Measurements from ENCODE around the gene NFKB1. TPM values are rescaled to one million over a fixed set of nuclear protein-coding genes. Genes with fewer than 3 reads are reported as not detected.
"Not testable (repeated sequence)": the region's sequence is repeated elsewhere in the genome, so short reads cannot be mapped to it uniquely, and the experiment has no call there.

The NFKB1 gene
- polyA plus RNA-seq, 1 donor = 21.6 TPM

GRCh38 chr4:102567427-102567826, 66.3 kb downstream of the NFKB1 start:
- DNase-seq = no peak

DNA sequence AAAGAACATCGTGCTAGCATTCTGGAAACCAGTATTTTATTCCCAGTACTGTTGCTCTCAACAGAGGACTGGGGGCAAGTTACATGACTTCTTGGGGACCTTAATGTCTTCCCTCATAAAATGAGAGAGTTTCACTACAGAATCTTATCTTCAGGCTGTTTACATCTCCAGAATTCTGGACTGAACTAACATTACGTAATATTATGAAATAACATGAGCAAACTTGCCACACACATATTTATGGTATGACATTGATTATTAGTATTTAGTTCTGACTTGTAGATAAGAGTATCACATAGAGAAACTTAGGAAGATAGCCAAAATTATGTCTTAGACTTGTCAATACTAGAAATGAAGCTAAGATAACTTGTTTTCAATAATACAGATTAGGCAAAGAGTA, 68.0 kb downstream of the NFKB1 start:
- DNase-seq = no peak

GRCh38 chr4:102570211-102570610, 69.1 kb downstream of the NFKB1 start:
- DNase-seq = not testable (repeated sequence)

- no peak for DNase-seq
These were observed 71.3 kb downstream of the NFKB1 start for GRCh38 chr4:102572452-102572851.

GRCh38 chr4:102574317-102574716, 73.2 kb downstream of the NFKB1 start:
- no peak for DNase-seq

DNA sequence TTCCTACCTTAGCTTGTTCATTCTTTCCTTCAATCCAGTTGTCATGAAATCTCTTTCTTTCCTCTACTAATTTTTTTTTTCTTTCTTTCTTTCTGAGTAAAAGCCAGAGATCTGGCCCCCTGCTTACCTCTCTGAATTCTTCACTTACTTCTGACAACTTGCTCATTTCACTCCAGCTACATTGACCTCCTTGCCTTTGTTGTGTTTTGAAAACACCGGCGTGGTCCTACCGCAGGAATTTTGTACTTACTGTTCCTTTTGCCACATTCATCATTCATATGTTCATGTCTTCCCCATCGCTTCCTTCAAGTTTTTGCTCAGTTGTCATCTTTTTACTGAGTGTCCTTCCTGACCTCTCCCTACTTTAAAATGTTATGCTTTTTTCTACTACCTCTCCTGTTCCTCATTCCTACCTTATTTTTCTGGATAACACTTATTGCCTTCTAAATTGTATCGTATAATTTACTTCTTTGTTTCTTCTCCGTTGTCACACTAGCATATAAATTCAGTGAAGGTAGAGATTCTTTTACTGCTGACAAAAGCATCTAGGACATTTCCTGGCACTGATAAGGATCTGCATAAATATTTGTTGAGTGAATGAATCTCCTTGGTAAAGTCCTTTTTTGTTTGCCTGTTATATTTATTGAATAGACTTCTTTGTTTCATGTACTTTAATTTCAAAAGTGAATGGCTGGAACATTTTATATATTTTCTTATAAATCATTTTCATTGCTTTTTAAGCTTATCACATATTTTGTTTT, 74.4 kb downstream of the NFKB1 start:
- no peak for DNase-seq

GRCh38 chr4:102578270-102578669, 77.1 kb downstream of the NFKB1 start:
- no peak for DNase-seq

DNA sequence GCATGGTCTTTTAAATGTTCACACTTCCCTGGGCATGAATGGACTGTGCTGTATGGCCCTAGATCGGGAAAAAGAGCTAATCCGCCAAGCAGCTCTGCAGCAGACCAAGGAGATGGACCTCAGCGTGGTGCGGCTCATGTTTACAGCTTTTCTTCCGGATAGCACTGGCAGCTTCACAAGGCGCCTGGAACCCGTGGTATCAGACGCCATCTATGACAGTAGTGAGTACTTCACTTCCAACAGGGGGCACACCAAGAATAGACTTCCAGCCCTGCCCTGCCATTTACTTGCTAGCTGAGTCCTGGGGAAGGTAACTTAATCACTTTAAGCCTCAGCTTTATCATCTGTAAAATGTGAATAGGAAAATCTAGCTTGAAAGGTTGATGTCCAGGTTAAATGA, 77.7 kb downstream of the NFKB1 start:
- no peak for DNase-seq

DNA sequence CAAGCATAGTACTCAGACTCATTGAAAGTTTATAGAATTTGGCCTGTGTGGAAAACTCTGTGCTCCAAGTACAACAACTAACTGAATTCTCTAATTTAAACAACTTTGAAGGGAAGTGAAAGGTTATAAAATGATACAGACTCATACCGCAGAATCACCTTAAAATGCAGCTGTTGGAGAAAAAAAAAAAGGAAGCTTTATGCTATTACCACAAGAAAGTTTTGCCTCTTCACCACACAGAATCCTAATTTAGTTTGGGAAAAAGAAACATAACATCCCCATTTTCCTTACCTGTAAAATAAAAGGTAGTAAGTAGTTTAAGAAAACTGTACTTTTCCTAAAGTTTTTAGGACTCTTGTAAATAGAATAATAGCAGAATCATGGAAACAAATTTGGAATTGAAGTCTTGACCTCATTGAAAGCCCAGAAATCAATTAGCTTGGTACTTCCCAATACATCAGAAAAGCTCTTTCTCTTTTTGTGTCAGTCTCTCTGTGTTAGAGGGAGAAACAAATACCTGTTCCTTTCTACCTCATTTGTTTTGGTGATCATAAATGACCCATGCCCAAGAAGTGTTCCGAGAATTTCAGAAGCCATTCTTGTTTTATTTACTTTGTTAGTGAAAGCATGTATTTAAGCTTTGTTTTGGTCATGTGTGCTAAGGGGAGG, 78.8 kb downstream of the NFKB1 start:
- no peak for DNase-seq

GRCh38 chr4:102580463-102580842, 79.3 kb downstream of the NFKB1 start:
- DNase-seq = no peak

- no peak for DNase-seq
These were observed 82.9 kb downstream of the NFKB1 start for GRCh38 chr4:102584091-102584490.

GRCh38 chr4:102585329-102585728, 84.2 kb downstream of the NFKB1 start:
- no peak for DNase-seq

DNA sequence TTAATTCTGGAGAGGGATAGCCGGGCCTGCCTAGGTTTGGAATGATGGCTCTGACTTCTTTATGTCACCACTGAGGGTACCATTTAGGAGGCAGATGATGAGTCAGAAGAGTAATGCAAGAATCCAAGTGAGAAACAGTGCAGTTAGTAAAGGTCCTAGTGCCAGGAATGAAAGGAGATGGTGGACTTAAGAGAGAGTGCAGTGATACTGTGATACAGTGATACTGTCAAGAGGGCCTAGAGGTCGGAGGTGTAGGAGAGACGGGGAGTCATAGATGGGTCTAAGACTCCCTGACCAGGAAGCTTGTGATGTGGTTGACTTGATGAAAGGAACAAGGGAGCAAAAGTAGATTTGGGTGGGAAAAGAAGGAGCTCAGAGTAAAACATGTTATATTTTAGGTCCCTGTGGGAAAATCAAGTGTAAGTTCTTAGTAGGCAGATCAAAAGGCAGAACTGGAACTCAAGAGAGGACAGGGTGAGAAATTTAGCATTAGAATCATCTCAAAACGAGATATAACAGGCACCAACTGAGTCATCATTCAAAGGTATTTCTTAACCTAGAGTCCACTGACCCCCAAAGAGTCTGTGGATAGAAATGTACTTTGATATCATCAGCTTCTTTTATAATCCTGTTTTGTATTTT, 85.0 kb downstream of the NFKB1 start:
- no peak for DNase-seq

DNA sequence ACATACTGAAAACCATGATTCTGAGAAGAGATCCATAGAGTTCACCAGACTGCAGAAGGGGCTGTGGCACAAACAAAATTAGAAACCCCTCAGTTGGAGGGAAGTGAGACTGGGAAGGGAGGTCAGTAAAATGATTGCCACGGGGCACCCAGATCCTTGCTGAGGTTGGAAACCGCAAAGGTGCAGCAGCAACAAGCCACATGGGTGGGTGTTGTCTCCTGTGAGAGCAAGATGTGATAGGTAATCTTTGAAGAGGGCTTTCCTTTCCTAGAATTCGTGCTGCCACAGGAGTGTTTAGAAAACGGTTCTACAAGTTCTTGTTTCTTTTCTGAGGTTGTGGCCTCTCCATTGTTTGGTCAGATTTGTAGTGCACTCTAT, 85.5 kb downstream of the NFKB1 start:
- no peak for DNase-seq

GRCh38 chr4:102589743-102590142, 88.6 kb downstream of the NFKB1 start:
- no peak for DNase-seq

DNA sequence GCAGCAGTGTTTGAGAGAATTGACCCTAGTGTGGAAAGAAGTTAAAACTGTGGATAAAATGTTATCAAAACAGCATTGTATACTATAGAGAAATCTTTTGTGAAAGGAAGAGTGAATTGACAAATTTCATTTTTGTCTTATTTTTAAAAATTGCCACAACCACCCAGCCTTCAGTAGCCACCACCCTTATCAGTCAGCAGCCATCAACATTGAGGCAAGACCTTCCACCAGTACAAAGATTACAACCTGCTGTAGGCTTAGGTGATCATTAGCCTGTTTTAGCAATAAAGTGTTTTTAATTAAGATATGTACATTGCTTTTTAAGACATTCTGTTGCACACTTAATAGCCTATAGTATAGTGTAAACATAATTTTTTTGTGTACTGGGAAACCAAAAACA, 91.1 kb downstream of the NFKB1 start:
- DNase-seq = no peak

DNA sequence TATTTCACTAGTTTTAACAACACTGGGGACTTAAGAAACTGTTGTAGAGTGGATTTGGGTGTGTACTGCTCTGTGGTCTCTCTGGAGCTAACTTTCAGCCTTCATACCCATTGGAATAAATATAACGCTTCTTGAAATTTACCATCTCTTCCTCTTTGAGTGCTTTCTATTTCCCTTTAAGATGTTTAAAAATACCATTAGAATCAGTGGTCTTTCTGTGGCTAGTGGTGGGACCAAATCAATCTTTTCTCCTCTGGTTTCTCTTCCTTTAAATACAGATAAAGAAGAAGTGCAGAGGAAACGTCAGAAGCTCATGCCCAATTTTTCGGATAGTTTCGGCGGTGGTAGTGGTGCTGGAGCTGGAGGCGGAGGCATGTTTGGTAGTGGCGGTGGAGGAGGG, 92.0 kb downstream of the NFKB1 start:
- DNase-seq = no peak

DNA sequence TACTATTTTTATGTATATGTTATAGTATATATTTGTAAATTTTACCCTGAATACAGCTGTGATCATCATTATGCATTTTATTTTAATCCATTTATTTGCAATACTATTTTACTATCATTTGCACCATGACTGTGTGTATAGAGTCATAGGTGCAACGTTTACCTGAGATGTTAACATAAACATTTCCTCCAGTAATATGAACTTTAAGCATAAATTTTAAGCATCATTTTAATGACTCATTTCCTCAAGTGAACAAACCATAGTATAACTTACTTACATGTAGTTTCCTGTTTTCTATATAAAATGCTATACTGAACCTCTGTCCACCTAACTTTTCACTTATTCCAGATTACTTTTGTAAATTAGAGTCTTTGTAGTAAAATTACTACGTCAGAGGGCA, 92.8 kb downstream of the NFKB1 start:
- DNase-seq = no peak

GRCh38 chr4:102596532-102596931, 95.4 kb downstream of the NFKB1 start:
- DNase-seq = no peak

- no peak for DNase-seq
These were observed 97.1 kb downstream of the NFKB1 start for GRCh38 chr4:102598086-102598761.

DNA sequence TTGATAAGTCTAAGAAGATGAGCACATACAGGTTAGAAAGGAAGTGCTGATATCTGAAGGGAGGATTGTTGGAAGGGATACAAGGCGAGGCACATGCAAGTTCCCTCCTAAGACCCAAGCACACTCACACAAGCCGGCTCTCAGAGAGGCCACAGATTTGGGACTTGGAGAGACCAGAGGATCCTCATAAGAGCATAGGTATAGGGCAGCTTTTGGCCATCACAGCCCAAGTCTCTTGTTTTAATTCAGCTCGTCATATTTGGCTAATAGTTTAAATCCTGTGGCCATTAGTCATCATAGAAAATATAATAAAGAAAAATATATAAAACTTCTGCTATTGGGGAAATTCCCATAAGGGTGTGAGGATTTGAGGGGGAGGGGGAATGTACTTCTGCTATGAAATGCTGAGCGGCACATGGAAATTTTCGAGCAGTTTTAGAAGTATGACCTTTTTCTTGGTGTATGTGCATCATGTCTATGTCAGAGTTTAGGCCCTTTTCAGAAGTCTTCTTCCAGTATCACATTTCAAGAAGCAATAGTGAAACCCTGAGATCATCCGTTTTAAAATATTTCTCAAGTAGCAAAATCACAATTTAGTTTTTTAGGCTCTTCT, 97.7 kb downstream of the NFKB1 start:
- no peak for DNase-seq

DNA sequence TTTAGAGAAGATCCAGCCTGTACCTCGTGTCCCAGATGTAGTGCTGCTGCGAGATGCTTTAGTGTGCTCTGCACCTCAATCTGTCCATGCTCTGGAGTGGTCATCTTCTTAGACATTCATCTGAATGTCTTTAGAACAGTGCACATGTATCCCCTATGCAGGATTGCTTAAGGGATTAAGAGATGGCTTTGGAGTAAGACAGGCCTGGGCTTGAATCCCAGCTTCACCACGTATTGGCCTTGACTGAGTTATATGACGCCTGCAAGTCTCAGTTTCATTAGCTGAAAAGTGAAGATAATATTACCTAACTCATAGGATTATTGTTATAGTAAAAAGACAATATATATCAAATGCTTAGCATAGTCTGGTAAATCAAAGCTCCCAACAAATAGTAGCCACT, 98.3 kb downstream of the NFKB1 start:
- no peak for DNase-seq

DNA sequence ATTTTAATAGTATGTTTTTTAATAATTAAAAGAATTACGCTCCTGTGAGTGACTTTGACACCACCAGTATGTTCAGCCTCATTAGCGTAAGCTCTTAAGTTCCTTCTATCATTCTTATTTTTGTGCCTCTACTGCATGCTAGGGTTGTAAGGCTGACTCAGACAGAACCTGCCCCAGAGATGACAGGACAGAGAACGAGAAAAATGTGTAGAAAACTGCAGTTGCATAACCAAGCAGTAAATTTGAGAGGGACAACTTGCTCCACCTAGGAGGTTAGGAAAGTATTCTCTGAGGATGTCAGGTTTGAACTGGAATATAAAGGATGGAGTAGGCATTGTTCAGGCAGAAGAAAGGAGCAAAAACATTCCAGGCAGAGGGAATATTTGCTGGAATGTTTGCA, 98.7 kb downstream of the NFKB1 start:
- no peak for DNase-seq
